Measurements from ENCODE around the gene RPUSD3.

GRCh38 chr3:9855594-9855993 lies 11.8 kb upstream of the RPUSD3 start:
- TF ChIP-seq CTCF (IDR thresholded peaks at IDR 0.05; ENCODE audit: insufficient read depth, low read length, poor library complexity, severe bottlenecking) (no peak), EZH2phosphoT487 (conservative IDR thresholded peaks at IDR 0.05; ENCODE audit: low read length) (no peak)
